ENCODE measurements around the gene SRGAP1.

DNA sequence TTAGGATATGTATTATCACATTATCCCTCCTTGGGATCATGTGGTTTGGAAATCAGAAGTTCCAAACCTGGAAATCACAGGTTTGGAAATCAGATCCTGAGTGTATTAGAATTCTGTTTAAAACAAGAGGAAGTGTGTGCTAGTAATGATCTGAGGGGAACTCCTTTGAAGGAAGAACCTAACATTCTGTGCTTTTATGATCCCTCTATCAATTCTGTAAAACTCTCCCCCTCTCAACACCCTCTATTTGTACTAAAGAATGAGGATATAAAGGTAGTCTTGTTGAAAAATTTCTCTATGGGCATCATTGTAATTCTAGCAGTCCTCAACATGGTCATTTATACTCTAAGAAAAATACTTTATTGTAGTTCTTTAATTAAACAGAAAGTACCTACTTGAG is 97.4 kb downstream of the SRGAP1 start:
- no peak for TF ChIP-seq GATA3 (IDR thresholded peaks at IDR 0.05; ENCODE audit: low read depth, low read length)
- TF ChIP-seq GATA2 (IDR thresholded peaks at IDR 0.05; ENCODE audit: low read depth, low read length), result no peak

Data from SH-SY5Y (cell line).